GM18519 (cell line): ENCODE measurements around the gene ATP10B.

ENCODE experiments used
- ATAC-seq: cut with Tn5 transposase; IDR thresholded peaks from one replicate; pipeline ENCODE4 v1.9.1; 2021; ENCODE audit warnings: mild to moderate bottlenecking, moderate library complexity; ENCODE audit not compliant: unreplicated experiment, low FRiP score

Gene ATP10B

GRCh38 chr5:160567031-160567705, 284.8 kb downstream of the ATP10B start:
- ATAC-seq, result no peak

- ATAC-seq, result no peak
Observed at GRCh38 chr5:160565376-160565775, 286.6 kb downstream of the ATP10B start.

- no peak for ATAC-seq
Observed at GRCh38 chr5:160556846-160557245, 295.2 kb downstream of the ATP10B start.

GRCh38 chr5:160555971-160556631, 295.9 kb downstream of the ATP10B start:
- ATAC-seq, result no peak

- ATAC-seq, result no peak
Observed at GRCh38 chr5:160555581-160555970, 296.4 kb downstream of the ATP10B start.

GRCh38 chr5:160550075-160550474, 301.9 kb downstream of the ATP10B start:
- no peak for ATAC-seq

GRCh38 chr5:160548949-160549645, 302.9 kb downstream of the ATP10B start:
- no peak for ATAC-seq

GRCh38 chr5:160547872-160548271, 304.1 kb downstream of the ATP10B start:
- ATAC-seq, result no peak

- no peak for ATAC-seq
Observed at GRCh38 chr5:160547061-160547460, 304.9 kb downstream of the ATP10B start.

- no peak for ATAC-seq
Observed at GRCh38 chr5:160545832-160546231, 306.2 kb downstream of the ATP10B start.

GRCh38 chr5:160543395-160543794, 308.6 kb downstream of the ATP10B start:
- no peak for ATAC-seq

GRCh38 chr5:160542840-160543239, 309.2 kb downstream of the ATP10B start:
- no peak for ATAC-seq

- ATAC-seq, result no peak
Observed at GRCh38 chr5:160542281-160542680, 309.7 kb downstream of the ATP10B start.

GRCh38 chr5:160539431-160539830, 312.6 kb downstream of the ATP10B start:
- no peak for ATAC-seq

GRCh38 chr5:160537940-160538339, 314.1 kb downstream of the ATP10B start:
- ATAC-seq, result no peak

- ATAC-seq, result no peak
Observed at GRCh38 chr5:160537116-160537515, 314.9 kb downstream of the ATP10B start.

- ATAC-seq, result no peak
Observed at GRCh38 chr5:160534914-160535313, 317.1 kb downstream of the ATP10B start.

GRCh38 chr5:160534125-160534524, 317.9 kb downstream of the ATP10B start:
- no peak for ATAC-seq

- ATAC-seq, result no peak
Observed at GRCh38 chr5:160525471-160526261, 326.3 kb downstream of the ATP10B start.

- no peak for ATAC-seq
Observed at GRCh38 chr5:160524827-160525226, 327.2 kb downstream of the ATP10B start.
